GM12872 (cell line): ENCODE data around the gene DYRK2.

Experiments used
- TF ChIP-seq, protein P1 (sequence below): IDR thresholded peaks from 3 replicates; pipeline ENCODE4 v1.5.1; 2011; ENCODE audit warnings: low read depth, mild to moderate bottlenecking, low read length, moderate library complexity; ENCODE audit not compliant: insufficient read depth

Gene DYRK2

DNA sequence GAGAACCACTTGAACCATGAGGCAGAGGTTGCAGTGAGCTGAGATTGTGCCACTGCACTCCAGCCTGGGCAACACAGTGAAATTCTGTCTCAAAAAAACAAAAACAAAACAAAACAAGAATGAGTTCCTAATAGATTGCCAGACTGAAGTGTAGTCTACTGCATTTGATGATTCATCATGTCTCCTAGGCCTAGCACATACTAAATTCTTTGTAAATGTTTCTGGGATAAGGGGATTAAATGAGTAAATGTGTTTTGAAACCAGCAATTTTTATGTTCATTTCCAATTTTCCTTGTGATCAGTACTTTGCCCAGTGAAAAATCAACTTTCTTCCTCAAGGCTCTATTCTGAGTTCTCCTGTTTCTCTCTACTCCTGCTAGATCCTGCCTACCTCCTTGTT, 2.9 kb upstream of the DYRK2 start:
- TF ChIP-seq, protein P1, sequence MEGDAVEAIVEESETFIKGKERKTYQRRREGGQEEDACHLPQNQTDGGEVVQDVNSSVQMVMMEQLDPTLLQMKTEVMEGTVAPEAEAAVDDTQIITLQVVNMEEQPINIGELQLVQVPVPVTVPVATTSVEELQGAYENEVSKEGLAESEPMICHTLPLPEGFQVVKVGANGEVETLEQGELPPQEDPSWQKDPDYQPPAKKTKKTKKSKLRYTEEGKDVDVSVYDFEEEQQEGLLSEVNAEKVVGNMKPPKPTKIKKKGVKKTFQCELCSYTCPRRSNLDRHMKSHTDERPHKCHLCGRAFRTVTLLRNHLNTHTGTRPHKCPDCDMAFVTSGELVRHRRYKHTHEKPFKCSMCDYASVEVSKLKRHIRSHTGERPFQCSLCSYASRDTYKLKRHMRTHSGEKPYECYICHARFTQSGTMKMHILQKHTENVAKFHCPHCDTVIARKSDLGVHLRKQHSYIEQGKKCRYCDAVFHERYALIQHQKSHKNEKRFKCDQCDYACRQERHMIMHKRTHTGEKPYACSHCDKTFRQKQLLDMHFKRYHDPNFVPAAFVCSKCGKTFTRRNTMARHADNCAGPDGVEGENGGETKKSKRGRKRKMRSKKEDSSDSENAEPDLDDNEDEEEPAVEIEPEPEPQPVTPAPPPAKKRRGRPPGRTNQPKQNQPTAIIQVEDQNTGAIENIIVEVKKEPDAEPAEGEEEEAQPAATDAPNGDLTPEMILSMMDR: no peak

DNA sequence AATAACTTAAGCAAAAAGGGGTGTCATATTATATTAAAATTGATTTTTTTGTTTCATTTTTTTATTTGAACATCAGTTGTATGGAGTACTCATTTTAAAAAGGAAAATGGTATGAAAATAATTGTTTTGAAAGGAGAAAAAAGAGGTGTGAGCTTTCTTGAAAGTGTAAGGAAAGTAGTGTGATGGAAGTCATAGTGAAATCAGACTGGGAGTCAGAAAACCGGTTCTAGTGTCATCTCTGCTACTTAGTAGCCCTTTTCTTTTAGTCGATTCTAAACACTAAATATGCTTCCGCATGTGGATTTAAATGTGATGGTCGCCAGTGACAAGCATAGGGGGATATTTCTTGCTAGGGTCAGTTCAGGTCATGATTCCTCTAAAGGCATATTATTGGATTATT, 1.8 kb upstream of the DYRK2 start:
- TF ChIP-seq, protein P1: no peak

DNA sequence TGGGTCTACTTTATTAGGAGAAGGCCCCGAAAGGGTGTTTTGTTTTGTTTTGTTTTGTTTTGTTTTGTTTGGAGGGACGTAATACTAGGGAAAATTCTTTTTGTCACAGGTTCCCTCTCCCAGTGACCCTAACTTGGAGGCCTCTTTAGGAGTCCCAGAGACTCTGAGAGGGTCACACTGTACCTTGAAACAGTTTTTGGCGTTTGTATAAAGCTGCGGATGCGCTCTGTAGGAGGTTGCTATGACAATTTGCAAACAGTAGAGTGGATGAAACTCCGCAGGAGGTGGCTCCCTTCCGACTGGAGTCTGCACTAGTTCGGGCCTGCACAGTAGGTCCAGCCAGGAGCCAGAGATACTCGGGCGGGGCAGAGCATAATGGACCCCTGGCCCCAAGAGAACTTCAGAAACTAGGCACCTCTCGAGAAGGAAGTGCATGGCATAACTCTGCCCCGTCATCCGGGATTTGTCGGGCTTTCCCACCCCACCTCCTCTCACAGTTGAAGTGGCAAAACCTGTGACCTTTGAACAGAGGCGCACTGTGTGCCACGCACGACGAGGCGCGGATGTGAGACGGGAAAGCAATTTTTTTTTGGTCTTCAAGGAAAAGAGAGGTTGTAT, 1.3 kb upstream of the DYRK2 start:
- TF ChIP-seq, protein P1: no peak

DNA sequence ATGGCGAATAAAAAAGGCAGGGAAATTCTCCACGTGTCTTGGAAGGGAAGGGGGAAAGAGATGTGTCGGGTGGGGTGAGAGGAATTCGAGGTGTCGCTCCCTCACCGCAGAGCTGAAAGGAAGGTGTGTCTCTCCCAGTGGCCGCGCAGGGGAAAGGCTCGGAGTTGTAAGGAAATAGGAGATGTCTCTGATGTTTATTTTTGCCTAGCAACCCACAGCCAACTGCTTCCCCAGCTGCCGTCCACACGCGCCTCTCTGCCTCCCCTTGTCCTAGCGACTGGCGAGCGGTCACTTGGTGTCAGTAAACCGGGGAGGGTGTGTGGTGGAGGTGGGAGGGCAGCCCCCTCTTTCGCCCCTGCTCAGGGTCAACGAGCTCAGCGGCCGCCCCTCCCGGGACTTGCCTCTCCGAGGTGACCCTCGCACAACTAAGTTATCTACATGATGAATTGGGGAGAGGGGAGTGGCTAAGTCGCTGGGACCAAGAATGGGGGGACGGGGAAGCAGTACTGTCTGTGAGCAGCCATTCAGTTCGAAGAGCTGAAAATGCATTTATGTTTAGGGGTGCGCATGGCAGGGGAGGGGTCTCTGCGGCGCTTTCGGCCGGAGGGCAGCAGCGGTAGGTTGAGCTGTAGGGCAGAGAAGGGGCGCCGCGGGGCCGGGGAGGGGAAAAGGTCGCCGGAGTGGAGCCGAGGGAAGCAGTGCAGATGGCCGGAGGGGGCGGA, 585 bp upstream of the DYRK2 start:
- TF ChIP-seq, protein P1: no peak

DNA sequence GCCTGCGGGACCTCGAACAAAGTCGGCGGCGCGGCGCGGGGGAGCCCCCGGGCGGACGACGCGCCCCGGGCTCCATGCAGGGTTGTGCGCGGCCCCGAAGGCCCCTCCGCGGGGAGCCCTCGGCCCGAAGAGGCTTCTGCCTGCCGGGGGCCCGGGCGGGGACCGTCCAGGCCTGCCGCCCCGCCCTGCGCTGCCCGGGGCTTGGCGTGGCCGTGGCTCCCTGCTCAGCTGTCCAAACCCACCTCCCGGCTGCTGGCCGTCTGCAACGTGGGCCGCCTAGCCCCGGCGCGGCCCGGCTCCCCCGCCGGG, 670 bp downstream of the DYRK2 start:
- TF ChIP-seq, protein P1: no peak

DNA sequence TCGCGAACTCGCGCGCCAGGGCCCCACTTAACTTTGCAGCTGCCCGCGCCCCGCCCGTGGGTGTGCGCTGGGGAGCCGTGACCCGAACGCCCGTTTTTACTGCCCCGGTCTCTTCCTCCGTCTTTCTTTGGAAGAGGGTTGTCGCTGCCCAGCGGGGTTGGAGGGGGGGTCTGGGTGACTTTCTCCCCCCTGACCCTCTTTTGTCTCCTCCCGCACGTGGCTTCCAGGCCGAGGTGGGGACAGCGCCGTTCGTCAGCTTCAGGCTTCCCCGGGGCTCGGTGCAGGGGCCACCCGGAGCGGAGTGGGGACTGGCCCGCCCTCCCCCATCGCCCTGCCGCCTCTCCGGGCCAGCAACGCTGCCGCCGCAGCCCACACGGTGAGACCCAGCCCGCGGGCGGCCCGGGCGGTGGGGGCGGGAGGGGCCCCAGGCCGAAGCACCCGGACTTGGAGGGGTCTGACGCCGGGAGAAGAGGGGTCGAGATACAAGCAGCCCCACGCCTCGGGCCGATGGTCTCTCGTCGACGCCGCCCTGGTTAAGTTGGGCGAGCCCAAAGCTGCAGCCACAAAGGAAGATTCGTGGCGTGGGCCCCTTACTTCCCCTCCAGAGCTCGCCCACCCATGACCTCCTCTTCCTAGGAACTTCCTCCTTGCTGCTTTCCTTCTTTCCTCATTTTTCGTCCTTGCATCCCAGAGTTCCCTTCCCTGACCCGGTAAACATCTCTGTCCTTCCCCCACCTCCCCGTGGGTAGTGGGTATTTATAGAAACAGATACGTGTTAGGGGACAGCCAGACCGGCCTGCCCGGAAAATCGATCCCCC, 1.2 kb downstream of the DYRK2 start:
- TF ChIP-seq, protein P1: no peak

DNA sequence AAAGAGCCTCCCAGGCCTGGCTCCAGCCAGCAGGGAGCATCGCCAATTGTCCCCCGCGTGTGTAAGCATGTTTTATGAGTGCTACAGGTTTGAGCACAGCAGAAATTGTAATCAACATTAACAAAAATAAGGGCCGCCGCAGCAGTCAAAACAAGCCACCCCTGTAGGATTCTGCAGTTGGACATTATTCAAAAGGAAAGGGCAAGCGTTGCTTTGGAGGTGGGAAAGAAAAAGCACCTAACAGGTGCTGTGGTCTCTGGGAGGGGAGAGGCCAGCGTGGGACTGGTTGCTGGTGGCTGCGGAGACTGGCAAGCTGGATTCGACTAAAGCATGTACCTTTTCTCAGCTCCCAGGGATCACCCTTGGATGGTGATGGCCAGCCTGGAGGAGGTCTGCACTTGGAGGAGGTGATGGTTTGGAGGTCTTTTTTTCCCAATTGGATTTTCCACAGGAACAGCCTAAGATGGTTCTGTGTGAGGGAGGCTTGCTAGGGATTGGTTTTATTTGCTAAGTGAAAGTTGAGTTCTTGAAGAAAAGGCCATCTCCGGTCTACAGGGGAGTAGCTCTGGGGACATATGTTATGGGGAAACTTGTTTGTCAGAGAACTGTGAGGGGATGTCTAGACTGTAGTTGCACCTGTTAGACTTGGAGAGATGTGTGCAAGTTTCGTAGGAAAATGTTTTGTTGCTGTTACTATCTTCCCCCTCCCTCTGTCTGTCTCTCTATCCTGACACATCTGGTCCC, 2.0 kb downstream of the DYRK2 start:
- TF ChIP-seq, protein P1: no peak
